ENCODE results near the gene RAB3A. TPM values are rescaled to one million over a fixed set of nuclear protein-coding genes. Genes with fewer than 3 reads are reported as not detected.
A peak's percentile ranks its signal among the peaks of the same experiment; 100 is the strongest.

RAB3A gene
- total RNA-seq, 1 experiment from 2014 or later: 10.6 TPM

GRCh38 chr19:18161636-18162002 lies 42.2 kb downstream of the RAB3A start:
- Histone ChIP-seq H3K9me3 (ENCODE audit: control insufficient read depth in 1 of 2, insufficient read depth in 1 of 2, low read depth in 1 of 2, low read length in 2 of 2) (no peaks in the 10 kb centered on the region), H3K36me3 (ENCODE audit: control insufficient read depth in 1 of 2, insufficient read depth in 2 of 2, low read length in 2 of 2) (peaks cover 17 to 25% of the 10 kb centered on the region in 2 experiments; a peak in 3 of 4 replicates), H2AFZ (ENCODE audit: low read depth, low read length, poor library complexity, severe bottlenecking) (no peak overlapping the region), H3K4me3 (replicated peaks in 1 of 2; ENCODE audit: low read depth in 1 of 2, low read length in 2 of 2) (no peak overlapping the region), H3K79me2 (ENCODE audit: insufficient read depth, low read length) (peaks cover 7% of the 10 kb centered on the region; the same call in 1 of the 2 replicates), H3K27ac (ENCODE audit: low read depth, low read length) (peak overlapping the region; percentile 7; the same call in 1 of the 2 replicates), H3K9ac (ENCODE audit: low read length) (peak overlapping the region; percentile 14; the same call in 1 of the 2 replicates), H3K4me2 (ENCODE audit: low read length) (peak overlapping the region; percentile 39), H3K27me3 (ENCODE audit: insufficient read depth, low read length) (no peaks in the 10 kb centered on the region), H4K20me1 (ENCODE audit: insufficient read depth) (no peaks in the 10 kb centered on the region), H3K4me1 (ENCODE audit: control insufficient read depth in 1 of 2, insufficient read depth in 2 of 2, low read length in 2 of 2) (peaks cover 24 to 30% of the 10 kb centered on the region in 2 experiments), H3K9me2 (ENCODE audit: insufficient read depth) (no peaks in the 10 kb centered on the region)
- intact Hi-C loops (cut with micrococcal nuclease): no loop called here
- ChIA-PET RAD21 (ENCODE audit: low non-redundant PET in 1 of 2, low total read pairs in 2 of 2, uncharacterized antibody in 2 of 2, unreplicated experiment in 2 of 2) (no interaction called here), CTCF (interaction anchor here (1.3 kb wide), 1 partner anchor 22 kb away, joined by 3 read pairs; no protein-coding TSS in a partner anchor), POLR2A (no interaction called here)
- ATAC-seq (peak; percentile 11; the same call in 1 of the 2 replicates), DNase-seq (ENCODE audit: low read depth, low spot score) (no peak)
- TF ChIP-seq EZH2phosphoT487 (IDR thresholded peaks at IDR 0.05; ENCODE audit: borderline replicate concordance) (no peak), ELF1 (IDR thresholded peaks at IDR 0.05; ENCODE audit: borderline replicate concordance, low read depth) (no peak), EGR1 (IDR thresholded peaks at IDR 0.05; ENCODE audit: low read depth) (no peak), YY1 (IDR thresholded peaks at IDR 0.05; ENCODE audit: extremely low read depth, insufficient replicate concordance, low read depth, low read length) (no peak), JUND (IDR thresholded peaks at IDR 0.05) (no peak), REST (IDR thresholded peaks at IDR 0.05; ENCODE audit: low read depth) (no peak), ZFX (IDR thresholded peaks at IDR 0.05) (no peak), TCF7L2 (IDR thresholded peaks at IDR 0.05; ENCODE audit: borderline replicate concordance, extremely low read depth, insufficient read depth, insufficient read length) (no peak), CTCF (IDR thresholded peaks at IDR 0.05 in 2 of 3, conservative IDR thresholded peaks at IDR 0.05 in 1 of 3; ENCODE audit: borderline replicate concordance in 1 of 3, insufficient read depth in 1 of 3, low read depth in 2 of 3, low read length in 2 of 3) (no peak)
- BruUV-seq (replicated peaks): no TSS peak
